NAMALWA (cell line): Measurements from ENCODE around the gene TARBP2.

Source experiments
- DNase-seq: peaks from one replicate; pipeline ENCODE4 v3.0.0-alpha.2; 2015; ENCODE audit warnings: low spot score

The TARBP2 gene

DNA sequence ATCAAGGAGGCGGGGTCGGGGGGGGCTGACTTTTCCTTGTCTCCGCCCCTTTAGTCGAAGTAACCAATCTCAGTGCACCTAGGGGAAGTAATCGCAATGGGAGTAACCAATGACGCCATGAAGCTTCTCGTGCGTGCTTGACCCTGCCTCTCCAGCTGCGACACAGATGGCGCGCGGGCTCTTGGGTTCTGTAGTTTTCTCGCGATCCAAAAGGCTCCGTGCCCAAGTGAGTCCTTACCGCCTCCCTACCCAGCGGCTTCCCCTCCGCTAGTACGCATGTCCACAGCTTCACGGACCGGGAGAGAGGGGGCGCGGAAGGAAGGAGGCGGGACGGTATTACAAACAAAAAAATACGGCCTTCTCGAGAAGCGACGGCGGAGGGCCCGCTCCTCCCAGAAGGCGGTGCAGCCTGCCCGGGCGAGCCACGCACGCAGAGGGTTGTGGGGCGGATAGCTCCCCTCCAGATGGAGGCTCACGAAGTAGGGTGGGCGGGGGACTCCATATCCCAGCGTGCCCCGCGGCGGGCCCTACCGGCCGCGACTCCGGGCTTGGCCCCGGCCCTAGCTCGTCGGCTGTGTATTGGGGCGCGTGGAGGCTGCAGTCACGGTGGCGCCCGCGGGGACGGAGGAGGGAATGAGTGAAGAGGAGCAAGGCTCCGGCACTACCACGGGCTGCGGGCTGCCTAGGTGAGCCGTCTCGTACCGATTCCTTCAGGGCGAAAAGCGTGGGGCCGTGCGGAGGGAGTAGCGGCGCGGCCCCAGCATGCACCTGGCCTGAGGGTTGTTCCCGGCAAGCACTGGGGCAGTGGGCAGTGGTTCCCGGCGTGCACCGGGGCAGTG is at the start of gene TARBP2:
Gene TARBP2 (plus strand): TSS at position 508 of the 839 bp plus-strand sequence. CDS start 126 bp downstream, at position 634.
- DNase-seq = peak; percentile 99

GRCh38 chr12:53451661-53452158 is 49.4 kb upstream of the TARBP2 start, which contains the start of gene PCBP2:
Gene PCBP2 (plus strand): TSS chr12:53452102. CDS start chr12:53454801, 2,699 bp downstream.
- DNase-seq = peak; percentile 99

DNA sequence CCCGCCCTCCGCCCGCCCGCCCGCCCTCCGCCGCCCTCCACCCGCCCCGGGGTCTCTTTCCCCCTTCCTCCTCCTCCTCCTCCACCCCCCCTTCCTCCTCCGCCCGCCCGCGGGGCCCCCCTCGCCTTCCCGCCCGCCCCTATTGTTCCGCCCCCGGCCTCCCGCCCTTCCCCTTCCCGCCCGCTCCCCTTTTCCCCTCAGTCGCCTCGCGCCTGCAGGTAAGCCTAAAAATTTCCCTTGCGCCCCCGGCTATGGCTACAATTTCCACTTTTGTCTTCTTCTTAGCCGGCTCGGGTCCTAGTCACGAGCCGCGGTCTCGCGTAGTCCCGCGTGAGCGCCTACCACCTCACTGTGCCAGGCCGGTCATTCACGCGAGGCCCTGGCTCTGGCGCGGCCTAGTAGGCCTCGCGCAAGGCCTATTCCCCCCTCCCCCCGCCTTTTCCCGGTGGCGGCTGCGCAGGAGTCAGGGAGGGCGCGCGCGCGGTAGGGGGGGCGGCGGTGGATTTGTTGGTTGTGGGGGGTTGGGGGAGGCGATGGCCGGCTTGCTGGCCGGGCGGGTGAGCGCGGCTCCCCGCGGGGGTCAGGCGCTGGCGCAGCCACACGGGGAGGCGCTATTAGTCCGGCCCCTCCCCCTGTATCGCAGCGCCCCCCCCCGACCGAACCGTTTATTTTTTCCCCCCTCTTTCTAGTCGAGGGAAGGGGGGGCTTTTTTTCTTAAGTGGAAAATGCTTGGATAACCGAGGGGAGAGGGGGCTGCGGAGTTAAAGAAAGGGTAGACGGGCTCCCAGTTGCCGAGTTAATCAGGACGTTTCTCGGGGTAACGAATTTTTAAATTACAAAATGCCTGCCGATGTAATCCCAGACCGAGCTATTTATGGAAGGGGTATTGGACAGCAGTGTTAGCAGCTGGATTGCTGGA is 48.7 kb upstream of the TARBP2 start:
- peak; percentile 74 for DNase-seq

DNA sequence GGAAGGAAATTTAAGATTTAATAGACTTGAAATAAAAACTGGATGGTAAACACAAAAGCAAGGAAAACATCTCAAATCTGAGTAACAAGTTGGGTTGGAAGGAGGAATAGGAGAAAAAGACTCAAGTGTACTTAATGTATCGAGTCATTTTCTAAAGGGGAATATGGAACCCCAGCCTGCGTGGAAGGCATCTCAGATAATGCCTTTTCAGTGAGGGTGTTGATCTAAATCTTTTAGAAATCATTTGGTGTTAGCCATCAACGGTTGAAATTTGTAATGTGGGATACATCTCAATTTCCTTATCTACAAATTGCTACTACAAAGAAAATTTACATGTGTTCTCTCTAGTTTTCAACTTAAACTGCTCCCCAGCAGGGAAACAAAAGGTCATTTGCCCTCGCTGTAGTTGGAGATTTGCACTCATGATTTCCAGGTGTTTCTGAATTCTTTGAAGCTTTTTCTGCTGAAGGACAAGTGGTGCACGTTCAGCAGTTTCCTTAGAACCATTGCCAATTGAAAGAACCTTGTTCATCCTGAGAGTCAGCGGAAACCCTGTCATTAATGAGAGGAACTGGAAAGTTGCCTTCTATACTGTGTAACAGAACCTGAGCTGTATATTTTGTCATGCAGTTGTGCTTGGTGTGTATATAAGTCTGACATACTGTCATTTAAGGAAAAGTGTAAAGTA is 47.0 kb upstream of the TARBP2 start:
- DNase-seq = peak; percentile 16

- DNase-seq = no peak
Observed at GRCh38 chr12:53454707-53455106, 46.4 kb upstream of the TARBP2 start.

DNA sequence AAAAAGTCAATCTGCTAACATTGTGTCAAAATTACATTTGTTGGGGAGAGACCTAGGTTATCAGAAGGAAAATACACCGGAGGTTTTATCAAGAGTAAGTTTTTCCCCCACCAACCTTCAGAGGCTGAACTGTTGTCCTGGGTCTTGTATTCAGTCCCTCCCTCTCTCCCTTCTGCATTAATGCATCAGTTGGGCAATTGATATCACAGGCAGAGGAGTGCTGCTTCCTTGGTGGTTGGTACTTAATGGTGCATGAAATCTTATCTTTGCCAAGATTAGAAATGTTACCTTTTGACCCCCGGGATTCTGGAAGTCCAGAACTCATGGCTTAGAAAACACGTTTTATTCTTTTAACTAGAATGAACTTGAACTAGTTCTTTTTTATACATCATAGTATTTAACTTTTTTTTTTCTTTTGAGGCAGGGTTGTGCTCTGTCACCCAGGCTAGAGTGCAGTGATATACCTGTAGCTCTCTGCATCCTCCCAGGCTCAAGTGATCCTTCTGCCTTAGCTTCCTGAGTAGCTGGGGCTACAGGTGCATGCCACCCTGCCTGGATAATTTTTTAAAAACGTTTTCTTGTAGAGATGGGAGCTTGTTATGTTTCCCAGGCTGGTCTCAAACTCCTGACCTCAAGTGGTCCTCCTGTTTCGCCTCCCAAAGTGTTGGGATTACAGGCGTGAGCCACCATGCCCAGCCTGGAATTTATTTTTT is 44.3 kb upstream of the TARBP2 start:
- peak; percentile 32 for DNase-seq

DNA sequence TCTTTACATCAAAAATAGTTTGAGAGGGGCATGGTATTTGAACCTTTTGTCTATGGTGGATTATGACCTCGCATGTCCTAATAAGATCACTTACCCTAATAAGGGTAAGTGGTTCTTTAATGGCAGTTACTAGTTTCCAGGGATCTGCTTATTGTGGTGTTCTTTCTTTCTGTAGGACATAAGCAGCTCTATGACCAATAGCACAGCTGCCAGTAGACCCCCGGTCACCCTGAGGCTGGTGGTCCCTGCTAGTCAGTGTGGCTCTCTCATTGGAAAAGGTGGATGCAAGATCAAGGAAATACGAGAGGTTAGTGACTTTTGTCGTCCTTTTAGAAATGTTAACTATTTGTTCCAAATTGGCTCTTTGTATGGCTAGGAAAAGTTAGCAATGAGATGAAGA is 42.0 kb upstream of the TARBP2 start:
- DNase-seq = peak; percentile 13

DNA sequence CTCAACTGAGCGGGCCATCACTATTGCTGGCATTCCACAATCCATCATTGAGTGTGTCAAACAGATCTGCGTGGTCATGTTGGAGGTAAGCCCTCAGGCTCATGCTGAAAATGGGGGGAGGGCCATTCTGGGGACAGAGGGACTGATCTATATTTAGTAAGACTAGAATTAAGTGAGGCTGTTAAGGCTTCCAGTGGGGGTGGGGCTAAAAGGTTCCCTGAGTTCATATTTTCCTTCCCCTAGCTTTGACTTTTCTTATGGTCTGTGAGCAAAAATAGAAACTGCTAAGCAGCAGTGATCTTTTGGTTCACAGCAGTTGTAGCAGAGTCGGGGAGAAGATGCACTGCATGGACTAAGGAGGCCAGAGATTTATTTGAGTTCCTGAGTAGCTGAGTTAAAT is 40.0 kb upstream of the TARBP2 start:
- DNase-seq = no peak

- DNase-seq = no peak
Observed at GRCh38 chr12:53461591-53461990, 39.5 kb upstream of the TARBP2 start.

- DNase-seq = no peak
Observed at GRCh38 chr12:53462935-53463334, 38.1 kb upstream of the TARBP2 start.

DNA sequence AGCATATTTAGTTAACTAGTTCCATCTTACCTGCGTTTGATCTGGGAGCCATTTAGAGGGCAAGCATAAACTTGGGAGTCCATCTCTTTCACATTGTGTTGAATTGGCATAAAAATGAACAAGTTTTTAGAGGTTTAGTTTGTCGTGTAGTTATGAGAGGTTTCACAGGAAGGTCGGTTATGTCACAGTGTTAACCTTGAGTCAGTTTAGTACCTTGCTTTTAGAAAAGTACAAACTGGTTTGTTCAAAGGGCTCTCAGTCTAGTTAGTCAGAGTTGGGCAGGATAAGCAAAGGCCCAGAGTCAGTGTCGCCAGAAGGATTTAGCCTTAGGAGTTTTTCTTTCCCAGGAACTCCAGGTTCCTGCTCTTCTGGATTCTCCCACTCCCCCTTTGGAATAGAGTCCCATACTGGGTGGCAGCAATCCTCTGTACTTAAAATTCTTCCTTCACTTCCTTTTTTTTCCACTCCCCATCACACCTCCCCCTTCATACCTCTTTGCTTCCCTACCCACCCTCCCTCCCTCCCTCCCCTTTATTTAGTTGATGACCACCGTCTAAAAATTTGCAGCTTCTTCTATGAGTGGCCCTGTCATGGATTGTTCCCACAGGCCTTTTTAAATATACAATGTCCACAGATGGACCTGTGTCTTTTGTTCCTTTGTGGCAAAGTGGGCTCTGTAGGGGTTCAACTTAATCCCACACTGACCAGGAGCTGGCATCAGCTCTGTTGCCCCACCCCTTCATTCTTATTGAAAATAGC is 37.1 kb upstream of the TARBP2 start:
- no peak for DNase-seq

- DNase-seq = no peak
Observed at GRCh38 chr12:53464685-53465418, 36.2 kb upstream of the TARBP2 start.

DNA sequence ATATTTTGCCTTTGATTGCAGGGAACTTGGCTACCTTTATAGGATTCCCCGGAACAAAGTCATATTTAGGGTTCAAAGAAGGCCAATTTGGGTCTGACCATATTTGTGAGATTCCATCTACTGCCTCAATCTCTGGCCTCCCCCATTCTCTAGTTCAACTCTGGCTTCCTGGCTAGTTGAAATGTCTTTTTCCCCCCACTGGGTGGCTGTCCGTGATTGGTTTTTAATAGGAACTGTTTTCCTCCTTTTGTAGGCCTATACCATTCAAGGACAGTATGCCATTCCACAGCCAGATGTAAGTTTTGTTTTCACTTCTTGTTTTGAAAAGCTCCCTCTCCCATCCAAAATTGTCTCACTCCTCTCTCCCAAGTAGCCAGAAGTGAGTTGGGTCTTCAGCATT is 35.4 kb upstream of the TARBP2 start:
- DNase-seq = no peak

GRCh38 chr12:53466640-53467039 is 34.4 kb upstream of the TARBP2 start:
- DNase-seq = no peak

- DNase-seq = no peak
Observed at GRCh38 chr12:53467082-53467481, 34.0 kb upstream of the TARBP2 start.

DNA sequence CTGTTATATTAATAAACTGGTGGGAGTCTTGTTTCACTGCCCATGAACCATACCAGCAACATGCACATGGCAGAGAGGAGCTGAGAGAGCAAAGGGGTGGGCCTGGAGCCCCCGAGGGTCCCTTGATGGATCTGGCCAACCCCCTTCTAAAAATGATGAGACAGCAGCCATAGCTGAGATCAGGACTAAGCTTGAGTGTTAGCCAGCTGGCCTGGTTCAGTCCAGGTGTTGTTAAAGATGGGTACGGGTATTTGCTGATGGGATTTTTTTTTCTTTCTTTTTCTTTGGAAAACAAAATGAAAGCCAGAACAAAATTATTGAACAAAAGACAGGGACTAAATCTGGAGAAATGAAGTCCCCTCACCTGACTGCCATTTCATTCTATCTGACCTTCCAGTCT is 33.2 kb upstream of the TARBP2 start:
- no peak for DNase-seq

GRCh38 chr12:53468282-53468681 is 32.8 kb upstream of the TARBP2 start:
- DNase-seq = no peak

GRCh38 chr12:53472056-53472582 is 29.0 kb upstream of the TARBP2 start:
- DNase-seq = no peak

GRCh38 chr12:53474077-53474476 is 27.0 kb upstream of the TARBP2 start:
- DNase-seq = no peak

DNA sequence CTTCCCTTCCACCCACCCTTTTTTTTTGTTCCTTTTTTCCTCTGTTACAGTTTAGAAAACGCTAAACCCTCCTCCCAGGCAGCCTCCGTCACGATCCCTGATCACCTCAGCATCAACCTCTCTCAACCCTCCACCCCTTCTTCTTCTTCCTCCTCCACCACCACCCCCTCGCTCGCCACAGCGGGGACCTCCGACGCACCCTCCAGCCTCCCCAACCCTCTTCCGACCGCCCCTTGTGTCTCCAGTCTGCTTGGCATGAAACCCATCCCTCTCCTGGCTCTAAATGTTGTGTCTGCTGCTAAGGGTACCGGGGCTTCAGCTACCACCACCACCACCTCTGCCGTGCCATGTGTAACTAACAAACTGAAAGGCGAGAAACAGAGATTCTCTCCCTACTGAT is 26.3 kb upstream of the TARBP2 start:
- no peak for DNase-seq
